ENCODE measurements around the gene TMEM107.

GRCh38 chr17:8154608-8155155, 21.5 kb downstream of the TMEM107 start:
- no peak for TF ChIP-seq CTCF (IDR thresholded peaks at IDR 0.05)
- no peak for TF ChIP-seq POLR2A (IDR thresholded peaks at IDR 0.05)
